ENCODE results near the gene MYO9B.

DNA sequence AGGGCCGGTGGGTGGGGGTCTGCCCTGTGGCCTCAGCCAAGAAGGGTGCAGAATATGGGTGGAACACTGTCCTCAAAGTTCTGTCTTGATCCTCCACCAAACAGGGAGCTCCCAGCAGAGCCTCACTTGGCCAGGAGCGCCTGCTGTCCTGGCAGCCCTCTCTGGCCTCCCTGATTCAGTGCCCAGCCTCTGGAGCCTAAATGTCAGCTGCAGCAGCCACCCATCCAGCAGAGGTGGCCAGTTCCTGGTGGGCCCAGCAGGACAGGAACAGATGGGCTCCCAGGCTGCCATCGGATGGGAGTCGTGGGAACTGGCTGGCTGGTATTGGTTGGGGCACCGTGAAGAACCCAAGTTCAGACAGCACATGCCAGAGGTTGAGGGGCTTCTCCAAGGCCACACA, 137.8 kb downstream of the MYO9B start:
- TF ChIP-seq, protein P1, sequence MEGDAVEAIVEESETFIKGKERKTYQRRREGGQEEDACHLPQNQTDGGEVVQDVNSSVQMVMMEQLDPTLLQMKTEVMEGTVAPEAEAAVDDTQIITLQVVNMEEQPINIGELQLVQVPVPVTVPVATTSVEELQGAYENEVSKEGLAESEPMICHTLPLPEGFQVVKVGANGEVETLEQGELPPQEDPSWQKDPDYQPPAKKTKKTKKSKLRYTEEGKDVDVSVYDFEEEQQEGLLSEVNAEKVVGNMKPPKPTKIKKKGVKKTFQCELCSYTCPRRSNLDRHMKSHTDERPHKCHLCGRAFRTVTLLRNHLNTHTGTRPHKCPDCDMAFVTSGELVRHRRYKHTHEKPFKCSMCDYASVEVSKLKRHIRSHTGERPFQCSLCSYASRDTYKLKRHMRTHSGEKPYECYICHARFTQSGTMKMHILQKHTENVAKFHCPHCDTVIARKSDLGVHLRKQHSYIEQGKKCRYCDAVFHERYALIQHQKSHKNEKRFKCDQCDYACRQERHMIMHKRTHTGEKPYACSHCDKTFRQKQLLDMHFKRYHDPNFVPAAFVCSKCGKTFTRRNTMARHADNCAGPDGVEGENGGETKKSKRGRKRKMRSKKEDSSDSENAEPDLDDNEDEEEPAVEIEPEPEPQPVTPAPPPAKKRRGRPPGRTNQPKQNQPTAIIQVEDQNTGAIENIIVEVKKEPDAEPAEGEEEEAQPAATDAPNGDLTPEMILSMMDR (IDR thresholded peaks at IDR 0.05; ENCODE audit: low read depth, low read length) = no peak
- no peak for TF ChIP-seq EZH2phosphoT487 (IDR thresholded peaks at IDR 0.05; ENCODE audit: low read depth)

Data from OCI-LY3 (cell line).